Astrocyte (in vitro differentiated cells and primary cell): ENCODE measurements around the gene TTC9B.

Experiments used
- EZH2 ChIP-seq: IDR thresholded peaks from 2 replicates; pipeline ENCODE4 v1.6.1; 2012; ENCODE audit warnings: mild to moderate bottlenecking, low read length, inconsistent platforms; ENCODE audit not compliant: insufficient read depth
- TF ChIP-seq, protein P1 (sequence below): IDR thresholded peaks from 2 replicates; pipeline ENCODE4 v1.5.1; 2011; ENCODE audit warnings: low read depth, mild to moderate bottlenecking, inconsistent platforms, low read length, moderate library complexity; ENCODE audit not compliant: insufficient read depth

DNA sequence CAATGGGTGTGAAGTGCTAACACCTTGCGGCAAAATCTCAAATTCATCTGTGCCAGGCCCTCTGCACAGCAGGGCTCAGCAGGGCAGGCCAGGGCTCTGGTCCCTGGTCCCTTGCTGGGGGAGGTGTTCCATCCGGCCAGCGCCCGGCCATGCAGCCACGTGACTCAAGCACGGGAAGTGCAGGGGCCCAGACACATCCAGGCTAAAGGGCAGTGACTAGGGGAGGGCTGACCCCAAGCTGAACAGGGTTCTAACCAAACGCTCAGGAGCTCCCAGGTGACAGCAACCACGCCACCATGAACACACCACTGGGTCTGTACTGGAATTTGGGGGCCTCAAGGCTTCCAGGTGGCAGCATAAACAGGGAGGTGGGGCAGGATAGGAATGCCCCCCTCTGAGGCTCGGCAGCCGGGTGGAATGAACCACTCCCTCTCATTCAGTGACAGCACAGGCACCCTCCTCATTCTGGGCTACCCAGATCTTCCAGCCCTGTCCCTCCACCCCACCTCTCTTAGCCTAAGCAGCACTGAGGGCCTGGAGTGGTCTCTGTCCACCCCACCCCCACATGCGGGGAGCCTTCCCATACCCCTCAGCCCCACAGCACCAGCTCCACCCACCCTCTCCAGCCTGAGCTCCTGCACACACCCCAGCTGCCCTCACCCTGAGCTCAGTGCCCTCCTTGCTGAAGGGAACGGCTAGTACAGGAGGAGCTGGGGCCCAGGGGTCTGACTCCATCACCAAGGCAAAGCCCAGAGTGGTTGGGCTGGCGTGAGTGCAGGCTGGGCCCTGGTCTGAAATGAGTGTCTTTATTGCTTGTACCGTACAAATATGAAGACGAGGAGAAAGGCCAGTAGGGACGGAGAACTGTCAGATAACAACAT is 13.6 kb upstream of the TTC9B start:
- TF ChIP-seq, protein P1, sequence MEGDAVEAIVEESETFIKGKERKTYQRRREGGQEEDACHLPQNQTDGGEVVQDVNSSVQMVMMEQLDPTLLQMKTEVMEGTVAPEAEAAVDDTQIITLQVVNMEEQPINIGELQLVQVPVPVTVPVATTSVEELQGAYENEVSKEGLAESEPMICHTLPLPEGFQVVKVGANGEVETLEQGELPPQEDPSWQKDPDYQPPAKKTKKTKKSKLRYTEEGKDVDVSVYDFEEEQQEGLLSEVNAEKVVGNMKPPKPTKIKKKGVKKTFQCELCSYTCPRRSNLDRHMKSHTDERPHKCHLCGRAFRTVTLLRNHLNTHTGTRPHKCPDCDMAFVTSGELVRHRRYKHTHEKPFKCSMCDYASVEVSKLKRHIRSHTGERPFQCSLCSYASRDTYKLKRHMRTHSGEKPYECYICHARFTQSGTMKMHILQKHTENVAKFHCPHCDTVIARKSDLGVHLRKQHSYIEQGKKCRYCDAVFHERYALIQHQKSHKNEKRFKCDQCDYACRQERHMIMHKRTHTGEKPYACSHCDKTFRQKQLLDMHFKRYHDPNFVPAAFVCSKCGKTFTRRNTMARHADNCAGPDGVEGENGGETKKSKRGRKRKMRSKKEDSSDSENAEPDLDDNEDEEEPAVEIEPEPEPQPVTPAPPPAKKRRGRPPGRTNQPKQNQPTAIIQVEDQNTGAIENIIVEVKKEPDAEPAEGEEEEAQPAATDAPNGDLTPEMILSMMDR = no peak
- no peak for TF ChIP-seq EZH2
